ENCODE measurements around the gene ST8SIA5. TPM values are rescaled to one million over a fixed set of nuclear protein-coding genes. Genes with fewer than 3 reads are reported as not detected.

The ST8SIA5 gene
- polyA plus RNA-seq, 1 of the 3 experiments (the other 2 are of a cell fraction) = 0.08 TPM

GRCh38 chr18:46755315-46756024 is 1.4 kb downstream of the ST8SIA5 start:
- no peak overlapping the region for H3K27ac ChIP-seq (ENCODE audit: low read depth in 2 of 2, low read length in 1 of 2)
- peak; percentile 22 for DNase-seq
- peaks cover 42% of the 10 kb centered on the region for H3K27me3 ChIP-seq (ENCODE audit: insufficient read depth)
- no peak overlapping the region for H3K4me2 ChIP-seq
- POLR2A ChIA-PET = no interaction called here
- no peaks in the 10 kb centered on the region for H3F3A ChIP-seq (replicated peaks; ENCODE audit: insufficient read depth)
- CTCF ChIA-PET = interaction anchor here (0.7 kb wide), 1 partner anchor 931 kb away, joined by 3 read pairs; no protein-coding TSS in a partner anchor
- 47% methylated on average over 16 of the region's 17 CpGs for WGBS (ENCODE audit: low lambda C conversion rate)
- H3K9me2 ChIP-seq = no peaks in the 10 kb centered on the region
- no peak overlapping the region for H2AFZ ChIP-seq (ENCODE audit: low read depth)
- H3K9me3 ChIP-seq = no peaks in the 10 kb centered on the region
- H3K4me3 ChIP-seq (ENCODE audit: low read depth in 2 of 2, low read length in 1 of 2) = no peak overlapping the region
- H3K9ac ChIP-seq = no peak overlapping the region
- H3K79me2 ChIP-seq (ENCODE audit: insufficient read depth) = no peaks in the 10 kb centered on the region
- peaks cover 0 to 8% of the 10 kb centered on the region in 2 experiments; a peak in 2 of 4 replicates for H3K4me1 ChIP-seq (ENCODE audit: control insufficient read depth in 1 of 2, insufficient read depth in 2 of 2, low read depth in 1 of 2, low read length in 1 of 2)
- no peaks in the 10 kb centered on the region for H3K36me3 ChIP-seq (replicated peaks in 1 of 2; ENCODE audit: control insufficient read depth in 1 of 2, insufficient read depth in 2 of 2, low read length in 1 of 2)
- no peak for TF ChIP-seq RFX5 (IDR thresholded peaks at IDR 0.05; ENCODE audit: low read length)
- TF ChIP-seq NFIC (IDR thresholded peaks at IDR 0.05; ENCODE audit: borderline replicate concordance) = no peak
- no peak for TF ChIP-seq RXRA (IDR thresholded peaks at IDR 0.05; ENCODE audit: borderline replicate concordance, low read depth)
- no peak for TF ChIP-seq PBX3 (IDR thresholded peaks at IDR 0.05)
- no peak for TF ChIP-seq TAF1 (IDR thresholded peaks at IDR 0.05; ENCODE audit: borderline replicate concordance, low read depth, low read length)
- TF ChIP-seq, protein P1, sequence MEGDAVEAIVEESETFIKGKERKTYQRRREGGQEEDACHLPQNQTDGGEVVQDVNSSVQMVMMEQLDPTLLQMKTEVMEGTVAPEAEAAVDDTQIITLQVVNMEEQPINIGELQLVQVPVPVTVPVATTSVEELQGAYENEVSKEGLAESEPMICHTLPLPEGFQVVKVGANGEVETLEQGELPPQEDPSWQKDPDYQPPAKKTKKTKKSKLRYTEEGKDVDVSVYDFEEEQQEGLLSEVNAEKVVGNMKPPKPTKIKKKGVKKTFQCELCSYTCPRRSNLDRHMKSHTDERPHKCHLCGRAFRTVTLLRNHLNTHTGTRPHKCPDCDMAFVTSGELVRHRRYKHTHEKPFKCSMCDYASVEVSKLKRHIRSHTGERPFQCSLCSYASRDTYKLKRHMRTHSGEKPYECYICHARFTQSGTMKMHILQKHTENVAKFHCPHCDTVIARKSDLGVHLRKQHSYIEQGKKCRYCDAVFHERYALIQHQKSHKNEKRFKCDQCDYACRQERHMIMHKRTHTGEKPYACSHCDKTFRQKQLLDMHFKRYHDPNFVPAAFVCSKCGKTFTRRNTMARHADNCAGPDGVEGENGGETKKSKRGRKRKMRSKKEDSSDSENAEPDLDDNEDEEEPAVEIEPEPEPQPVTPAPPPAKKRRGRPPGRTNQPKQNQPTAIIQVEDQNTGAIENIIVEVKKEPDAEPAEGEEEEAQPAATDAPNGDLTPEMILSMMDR (IDR thresholded peaks at IDR 0.05) = no peak
- no peak for TF ChIP-seq MEF2A (IDR thresholded peaks at IDR 0.05; ENCODE audit: borderline replicate concordance, low read depth)
- no peak for TF ChIP-seq RCOR1 (IDR thresholded peaks at IDR 0.05; ENCODE audit: low read length)
- TF ChIP-seq ELF1 (IDR thresholded peaks at IDR 0.05) = no peak
- TF ChIP-seq JUND (IDR thresholded peaks at IDR 0.05) = no peak
- TF ChIP-seq TEAD4 (IDR thresholded peaks at IDR 0.05; ENCODE audit: borderline replicate concordance, insufficient read depth) = no peak
- TF ChIP-seq SIN3A (IDR thresholded peaks at IDR 0.05; ENCODE audit: borderline replicate concordance, low read depth, low read length) = no peak
- no peak for TF ChIP-seq TCF12 (IDR thresholded peaks at IDR 0.05)
- no peak for TF ChIP-seq REST (IDR thresholded peaks at IDR 0.05; ENCODE audit: low read depth, low read length)
- TF ChIP-seq FOSL2 (IDR thresholded peaks at IDR 0.05; ENCODE audit: borderline replicate concordance, low read depth) = no peak
- no peak for TF ChIP-seq GABPA (IDR thresholded peaks at IDR 0.05; ENCODE audit: low read depth)
- H4K20me1 ChIP-seq (ENCODE audit: insufficient read depth) = no peaks in the 10 kb centered on the region

Data from SK-N-SH (cell line).